GM19023 (cell line): ENCODE measurements around the gene TUBB.
"Not testable (repeated sequence)": the region's sequence is repeated elsewhere in the genome, so short reads cannot be mapped to it uniquely, and the experiment has no call there.

Experiments
- ATAC-seq: cut with Tn5 transposase; IDR thresholded peaks from one replicate; pipeline ENCODE4 v1.9.1; 2021; ENCODE audit warnings: mild to moderate bottlenecking, moderate library complexity; ENCODE audit not compliant: unreplicated experiment

TUBB gene

DNA sequence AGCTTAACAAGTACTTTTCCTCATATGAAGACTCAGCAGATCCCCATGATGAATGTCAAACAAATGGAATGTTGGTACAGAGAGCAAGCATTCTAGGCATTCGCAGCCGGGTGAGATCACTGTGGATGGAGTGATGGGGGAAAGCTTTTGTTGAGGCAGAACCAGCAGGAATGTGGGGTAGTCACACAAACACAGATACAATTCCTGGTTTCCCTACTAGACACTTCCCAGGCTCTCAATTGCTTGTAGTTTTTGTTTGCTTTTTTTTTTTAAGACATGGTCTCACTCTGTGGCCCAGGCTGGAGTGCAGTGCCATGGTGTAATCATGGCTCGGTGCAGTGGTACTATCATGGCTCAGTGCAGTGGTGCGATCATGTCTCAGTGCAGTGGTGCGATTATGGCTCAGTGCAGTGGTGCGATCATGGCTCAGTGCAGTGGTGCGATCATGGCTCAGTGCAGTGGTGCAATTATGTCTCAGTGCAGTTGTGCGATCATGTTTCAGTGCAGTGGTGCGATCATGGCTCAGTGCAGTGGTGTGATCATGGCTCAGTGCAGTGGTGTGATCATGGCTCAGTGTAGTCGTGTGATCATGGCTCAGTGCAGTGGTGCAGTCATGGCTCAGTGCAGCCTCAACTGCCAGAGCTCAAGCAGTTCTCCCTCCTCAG is 39.6 kb downstream of the TUBB start:
- no peak for ATAC-seq

GRCh38 chr6:30760549-30760948 is 40.4 kb downstream of the TUBB start:
- no peak for ATAC-seq

- no peak for ATAC-seq
Observed at GRCh38 chr6:30761791-30762429, 41.8 kb downstream of the TUBB start.

DNA sequence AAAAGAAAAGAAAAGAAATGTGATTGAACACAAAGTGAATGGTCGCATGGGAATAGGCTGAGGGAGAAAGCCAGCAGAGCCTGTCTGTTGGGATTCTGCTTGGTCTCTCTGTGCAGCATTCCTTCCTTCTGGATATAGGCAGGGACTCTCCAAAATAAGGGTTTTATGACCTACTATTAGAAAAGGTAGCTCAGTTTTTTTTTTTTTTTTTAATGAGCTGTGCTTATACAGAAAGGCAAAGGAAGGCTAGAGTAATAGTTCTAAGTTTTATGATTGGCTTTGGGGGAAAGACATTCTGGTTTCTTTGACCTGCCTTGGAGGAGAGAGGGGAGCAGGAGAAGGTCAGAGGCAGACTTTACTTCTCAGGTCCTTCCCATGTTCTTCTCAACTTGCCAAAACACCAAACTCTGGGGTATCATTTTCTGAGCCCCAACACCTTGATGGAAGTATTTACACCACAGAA is 43.0 kb downstream of the TUBB start:
- no peak for ATAC-seq

GRCh38 chr6:30763618-30764489 is 43.7 kb downstream of the TUBB start:
- no peak for ATAC-seq

GRCh38 chr6:30764490-30765043 is 44.4 kb downstream of the TUBB start:
- not testable (repeated sequence) for ATAC-seq

GRCh38 chr6:30765495-30765894 is 45.3 kb downstream of the TUBB start:
- ATAC-seq: not testable (repeated sequence)

DNA sequence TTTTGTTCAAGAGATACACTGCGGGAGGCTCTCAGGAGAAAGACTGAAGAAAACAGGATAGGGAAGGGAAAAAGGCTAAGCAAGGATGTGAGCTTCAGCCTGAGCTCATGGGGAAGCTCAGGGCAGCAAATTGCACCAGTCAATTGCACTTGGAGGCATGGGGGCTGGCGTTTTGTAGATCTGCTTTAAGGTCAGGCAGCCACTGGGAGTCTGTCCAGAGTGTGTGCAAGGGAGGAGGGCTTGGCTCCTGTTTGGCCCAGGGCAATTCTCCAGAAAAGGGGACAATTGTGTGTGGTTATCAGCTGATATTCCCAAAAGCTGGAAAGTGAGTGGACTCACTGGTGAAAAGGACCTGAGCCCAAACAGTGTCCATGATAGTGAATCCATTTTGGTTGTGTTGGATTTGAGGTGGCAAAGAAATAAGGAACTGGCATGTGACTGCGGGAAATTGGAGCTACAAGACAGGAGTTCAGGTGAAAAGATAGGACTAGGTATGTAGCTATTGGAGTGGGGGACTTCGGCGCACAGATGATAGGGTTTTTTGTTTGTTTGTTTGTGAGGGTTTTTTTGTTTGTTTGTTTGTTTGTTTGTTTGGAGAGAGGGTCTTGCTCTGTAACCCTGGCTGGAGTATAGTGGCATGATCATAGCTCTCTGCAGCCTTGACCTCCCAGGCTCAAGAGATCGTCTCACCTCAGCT is 46.5 kb downstream of the TUBB start:
- ATAC-seq: no peak

- ATAC-seq: peak; percentile 64
Observed at GRCh38 chr6:30767158-30767943, 47.2 kb downstream of the TUBB start.

DNA sequence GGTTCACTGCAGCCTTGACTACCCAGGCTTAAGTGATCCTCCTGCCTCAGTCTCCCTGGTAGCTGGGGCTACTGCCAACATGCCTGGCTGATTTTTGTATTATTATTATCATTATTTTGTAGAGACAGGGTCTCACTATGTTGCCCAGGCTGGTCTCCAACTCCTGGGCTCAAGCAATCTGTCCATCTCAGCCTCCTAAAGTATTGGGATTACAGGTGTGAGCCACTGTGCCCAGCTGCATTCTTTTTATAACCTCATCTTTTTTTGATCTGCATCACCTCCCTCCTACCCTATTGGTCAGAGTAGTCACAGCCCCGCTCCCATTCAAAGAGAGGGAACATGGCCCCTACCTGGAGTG is 47.8 kb downstream of the TUBB start:
- ATAC-seq: no peak

DNA sequence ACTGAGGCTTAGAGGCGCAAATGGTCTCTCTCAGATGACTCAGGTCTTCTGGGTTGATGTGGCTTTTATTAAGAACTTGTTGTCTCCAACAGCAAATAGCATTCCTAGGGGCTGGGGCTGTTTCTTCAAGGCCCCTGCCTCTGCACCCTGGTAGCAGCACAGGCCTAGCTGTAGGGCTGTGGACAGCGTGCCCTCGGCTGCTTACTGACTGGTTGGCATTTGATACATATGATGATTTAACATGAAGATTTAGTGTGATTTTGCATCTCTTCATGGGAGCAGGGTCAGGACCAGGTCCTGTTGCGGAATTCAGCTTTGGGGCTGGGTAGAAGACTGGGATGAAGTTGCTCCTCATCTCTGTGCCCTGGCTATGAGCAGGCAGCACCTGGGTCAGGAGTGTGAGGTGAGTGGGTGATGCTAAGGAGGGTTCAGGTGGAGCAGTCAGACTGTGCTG is 48.5 kb downstream of the TUBB start:
- ATAC-seq: no peak

GRCh38 chr6:30769088-30769852 is 49.1 kb downstream of the TUBB start:
- no peak for ATAC-seq

- no peak for ATAC-seq
Observed at GRCh38 chr6:30769853-30770524, 49.8 kb downstream of the TUBB start.

- ATAC-seq: no peak
Observed at GRCh38 chr6:30770592-30770991, 50.4 kb downstream of the TUBB start.

- no peak for ATAC-seq
Observed at GRCh38 chr6:30774701-30775100, 54.5 kb downstream of the TUBB start.
